Measurements from ENCODE around the gene CNR1.
"Not testable (repeated sequence)": the region's sequence is repeated elsewhere in the genome, so short reads cannot be mapped to it uniquely, and the experiment has no call there.

CNR1 gene

DNA sequence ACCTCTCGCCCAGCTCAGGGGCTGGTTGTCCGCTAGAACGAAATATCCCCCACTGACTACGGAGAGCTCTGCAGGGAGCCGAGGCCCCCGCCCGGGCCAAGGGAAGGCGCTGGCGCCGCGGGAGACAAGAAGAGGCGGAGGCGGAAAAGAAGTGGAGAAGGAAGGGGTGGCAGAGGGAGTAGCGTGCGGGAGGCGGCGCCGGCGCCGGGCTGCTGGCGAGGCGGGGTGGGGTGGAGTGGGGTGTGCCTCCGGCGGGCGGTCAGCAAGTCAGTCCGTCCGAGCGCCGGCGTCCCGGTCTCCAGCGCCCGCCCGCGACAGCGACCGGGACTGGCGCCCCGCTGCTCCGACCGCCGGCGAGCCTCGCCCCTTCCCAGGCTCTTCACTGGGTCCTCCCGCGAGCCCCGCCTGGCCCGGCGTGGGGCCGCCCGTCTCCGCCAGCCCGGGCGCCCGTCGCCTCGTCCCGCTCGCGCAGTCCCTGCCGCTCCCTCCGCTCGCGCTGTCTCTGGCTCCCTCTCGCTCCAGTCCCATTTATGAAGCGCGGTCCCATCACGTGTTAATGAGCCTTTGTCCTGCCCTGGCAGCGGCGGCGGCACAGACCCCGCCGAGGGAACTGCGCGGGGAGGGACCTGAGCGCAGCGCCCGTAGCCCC lies at the start of gene CNR1:
TSS of gene CNR1 (minus strand) at position 504 of the 649 bp plus-strand sequence. CDS start 21,073 bp downstream, outside the sequence.
- no peak for DNase-seq

DNA sequence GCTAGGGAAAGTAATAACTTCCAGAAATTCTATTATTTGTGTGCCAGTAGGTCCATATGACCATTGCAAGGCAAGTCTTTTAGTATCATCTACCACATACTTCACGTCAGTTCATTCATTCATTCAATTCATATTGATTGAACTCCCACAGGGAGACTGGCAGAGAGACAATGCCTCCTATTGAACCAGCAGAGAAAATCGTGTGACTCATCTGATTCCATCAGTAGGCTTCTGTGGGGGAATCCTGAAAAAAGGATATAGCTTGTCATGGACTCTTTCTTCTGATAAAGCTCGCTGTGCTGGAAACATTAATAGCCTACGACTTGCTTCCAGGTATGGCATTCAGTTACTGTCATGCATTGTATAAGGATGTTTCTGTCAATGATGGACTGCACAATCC lies 45.3 kb upstream of the CNR1 start:
- no peak for DNase-seq

DNA sequence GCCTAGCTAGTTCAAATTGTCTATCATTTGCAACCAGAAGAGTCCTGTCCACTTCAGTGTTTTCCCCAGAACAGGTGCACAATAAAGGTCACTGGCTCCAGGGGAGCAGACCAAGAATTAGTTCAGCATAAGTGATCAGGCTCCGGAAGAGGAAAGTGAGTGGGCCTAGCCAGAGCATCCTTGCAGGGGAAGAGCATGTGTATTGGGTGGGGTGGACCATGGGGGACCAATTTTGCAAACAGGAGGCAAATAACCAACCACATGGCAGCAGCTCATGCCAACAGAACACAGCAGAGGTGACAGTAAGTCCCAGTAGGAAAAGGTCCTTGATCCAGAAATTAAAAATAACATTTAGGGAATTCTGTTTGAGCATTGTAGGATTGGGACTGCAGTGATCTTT lies 43.2 kb upstream of the CNR1 start:
- no peak for DNase-seq

DNA sequence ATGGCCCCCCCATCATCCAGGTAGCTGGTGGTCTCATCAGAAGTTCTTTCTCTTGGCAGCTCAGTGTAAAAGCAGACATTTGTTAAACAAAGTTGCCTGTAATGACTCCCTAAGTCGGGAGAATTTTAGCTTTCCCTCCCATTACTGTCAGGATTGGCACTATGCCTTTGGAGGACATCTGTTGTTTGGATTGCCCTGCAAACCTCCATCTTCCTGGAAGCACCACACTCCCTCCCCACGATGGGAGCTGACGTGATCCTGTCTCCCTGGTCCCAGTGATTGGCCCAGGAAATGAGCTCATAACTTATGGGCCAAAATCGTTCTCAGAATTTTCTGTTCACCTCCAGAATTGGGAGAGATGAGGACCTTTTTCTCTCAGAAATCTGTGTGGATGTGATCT lies 42.6 kb upstream of the CNR1 start:
- no peak for DNase-seq

DNA sequence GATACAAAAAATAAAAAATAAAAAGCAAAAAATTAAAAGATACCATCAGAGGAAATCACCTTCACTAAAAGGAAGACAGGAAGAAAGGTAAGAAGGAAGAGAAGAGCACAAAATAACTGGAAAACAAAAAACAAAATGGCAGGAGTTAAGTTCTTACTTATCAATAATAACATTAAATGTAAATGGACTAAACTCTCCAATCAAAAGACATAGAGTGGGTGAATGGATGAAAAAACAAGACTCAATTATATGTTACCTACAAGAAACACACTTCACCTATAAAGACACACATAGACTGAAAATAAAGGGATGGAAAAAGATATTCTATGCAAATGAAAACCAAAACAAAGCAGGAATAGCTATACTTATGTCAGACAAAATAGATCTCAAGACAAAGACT lies 35.6 kb upstream of the CNR1 start:
- DNase-seq, result not testable (repeated sequence)

DNA sequence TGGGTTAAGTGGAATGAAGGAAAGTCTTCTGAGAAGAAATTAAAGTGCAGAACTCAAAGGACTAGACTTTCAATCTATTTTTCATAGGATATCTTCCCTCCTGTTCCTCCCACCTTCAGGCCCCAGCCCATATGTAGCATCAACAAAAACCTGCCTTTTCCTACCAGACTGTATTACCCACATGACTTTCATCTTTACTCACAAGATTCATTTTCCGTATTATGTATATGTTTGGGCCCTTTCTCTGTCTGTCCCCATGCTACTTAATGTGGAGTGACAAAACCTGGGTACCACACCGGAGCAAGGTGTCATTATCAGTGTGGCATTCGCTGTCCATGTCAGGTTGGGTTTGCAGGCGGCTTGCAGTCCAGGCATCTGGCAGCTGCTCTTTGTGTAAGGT lies 18.8 kb upstream of the CNR1 start:
- DNase-seq, result no peak

DNA sequence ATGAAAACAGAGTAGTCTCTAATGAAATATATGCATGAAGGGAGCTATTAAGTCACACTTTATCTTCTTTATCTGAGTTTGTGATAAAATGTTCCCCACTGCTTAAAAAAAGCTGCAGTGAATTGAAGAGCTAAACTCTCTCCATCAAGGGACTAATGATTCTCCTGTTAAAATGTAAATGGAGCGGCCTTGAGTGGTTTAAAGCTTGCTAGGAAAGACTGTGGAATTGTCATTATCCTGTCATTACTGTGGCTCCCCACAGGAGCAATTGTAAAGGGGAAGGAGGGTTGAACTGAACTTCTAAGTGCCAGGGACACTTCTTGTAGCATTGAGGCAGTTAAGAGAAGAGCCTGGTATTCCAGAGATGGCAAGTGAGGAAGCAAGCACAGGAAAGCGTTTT lies 17.3 kb upstream of the CNR1 start:
- DNase-seq, result no peak

DNA sequence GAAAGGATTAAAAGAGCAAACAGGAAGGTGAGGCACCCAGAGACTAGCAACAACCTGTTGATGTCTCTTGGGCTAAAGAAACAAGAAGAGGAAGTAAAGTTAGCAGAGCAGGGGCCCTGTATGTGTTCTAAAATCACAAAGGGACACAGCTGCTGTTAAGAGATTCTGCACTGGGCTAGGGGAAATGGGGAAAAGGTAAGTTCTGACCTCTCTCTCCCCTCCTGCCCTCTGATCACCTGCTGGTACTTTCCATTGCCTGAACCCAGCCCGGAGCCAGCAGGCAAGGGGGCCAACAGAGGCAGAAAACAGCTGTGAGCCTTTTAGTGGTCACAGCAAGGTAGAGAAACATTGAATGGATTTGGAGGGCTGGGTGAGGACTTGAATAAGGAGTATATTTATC lies 13.5 kb upstream of the CNR1 start:
- DNase-seq, result no peak

DNA sequence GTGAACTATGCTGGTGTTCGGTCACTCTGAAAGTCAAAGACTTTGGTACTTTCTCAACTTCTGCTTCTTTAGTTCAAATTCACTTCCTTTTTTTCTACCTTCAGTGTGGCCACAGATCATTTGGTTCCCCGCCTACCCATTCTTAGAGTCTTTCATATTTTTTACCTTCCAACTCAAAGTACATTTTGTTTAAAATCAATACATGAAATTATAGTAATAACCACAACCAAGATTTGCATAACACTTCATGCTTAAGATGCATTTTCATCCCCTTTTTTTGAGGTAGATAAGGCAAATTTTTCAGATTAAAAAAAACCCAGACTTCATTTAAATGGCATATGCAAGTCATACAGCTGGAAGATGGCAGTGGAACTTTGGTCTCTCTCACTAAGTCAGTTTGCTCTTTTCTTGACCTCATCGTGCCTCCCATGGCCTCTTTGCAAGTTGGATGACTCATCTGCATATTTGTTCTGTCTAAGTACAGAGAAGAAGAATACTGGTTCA lies 11.9 kb upstream of the CNR1 start:
- no peak for DNase-seq

DNA sequence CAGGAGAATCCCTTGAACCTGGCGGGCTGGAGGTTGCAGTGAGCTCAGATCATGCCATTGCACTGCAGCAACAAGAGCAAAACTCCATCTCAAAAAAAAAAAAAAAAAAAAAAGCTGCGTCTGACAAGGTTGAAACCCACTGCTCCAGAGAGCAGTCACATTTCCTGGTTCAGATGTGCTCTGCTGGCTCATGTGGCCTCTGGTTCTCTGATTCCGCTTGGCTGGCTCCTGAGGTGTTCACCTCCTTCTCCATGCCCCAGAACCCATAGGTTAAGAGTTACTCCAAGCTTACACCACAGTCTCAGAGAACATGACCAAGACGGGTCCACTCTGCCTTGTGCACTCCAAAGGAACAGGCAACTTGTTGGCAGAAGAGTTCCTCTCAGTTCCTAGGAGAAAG lies 8.8 kb upstream of the CNR1 start:
- no peak for DNase-seq

DNA sequence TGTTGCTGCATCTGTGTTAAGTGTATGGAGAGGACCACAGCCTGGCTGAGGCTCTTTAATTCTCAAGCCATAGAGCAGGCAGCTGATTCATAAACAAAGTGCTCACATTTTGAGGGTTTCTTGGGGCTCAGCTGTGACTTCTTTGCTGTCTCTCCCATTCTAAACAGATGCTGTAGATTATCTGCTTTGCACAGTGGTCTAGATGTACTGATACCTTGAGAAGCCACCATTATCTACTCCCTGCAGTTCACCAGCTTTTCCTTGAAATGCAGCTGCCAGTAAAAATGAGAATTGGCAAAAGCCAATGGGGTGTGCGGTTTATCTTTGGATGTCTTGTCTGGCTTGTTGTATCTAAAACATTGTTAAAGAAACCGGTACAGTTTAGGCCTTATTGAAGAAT lies 5.2 kb upstream of the CNR1 start:
- DNase-seq, result no peak

DNA sequence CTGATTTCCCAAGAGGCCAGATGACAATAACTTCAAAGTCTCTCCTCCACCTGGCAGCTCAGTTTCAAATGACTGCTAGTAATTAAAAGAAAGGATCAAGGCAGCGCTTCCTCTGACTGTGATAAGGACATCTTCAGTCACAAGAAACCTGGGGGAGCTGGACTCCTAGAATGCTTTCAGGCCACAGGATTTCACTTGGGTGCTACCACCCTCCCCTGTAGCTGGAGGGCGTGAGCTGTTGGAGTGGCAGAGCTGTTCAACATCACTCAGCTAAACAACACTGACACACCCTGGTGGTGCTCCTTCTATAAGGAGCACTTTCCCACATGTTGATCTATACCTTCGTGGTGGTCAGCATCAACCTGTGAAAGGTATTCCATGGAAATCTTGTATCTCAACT lies 2.2 kb upstream of the CNR1 start:
- DNase-seq, result no peak

DNA sequence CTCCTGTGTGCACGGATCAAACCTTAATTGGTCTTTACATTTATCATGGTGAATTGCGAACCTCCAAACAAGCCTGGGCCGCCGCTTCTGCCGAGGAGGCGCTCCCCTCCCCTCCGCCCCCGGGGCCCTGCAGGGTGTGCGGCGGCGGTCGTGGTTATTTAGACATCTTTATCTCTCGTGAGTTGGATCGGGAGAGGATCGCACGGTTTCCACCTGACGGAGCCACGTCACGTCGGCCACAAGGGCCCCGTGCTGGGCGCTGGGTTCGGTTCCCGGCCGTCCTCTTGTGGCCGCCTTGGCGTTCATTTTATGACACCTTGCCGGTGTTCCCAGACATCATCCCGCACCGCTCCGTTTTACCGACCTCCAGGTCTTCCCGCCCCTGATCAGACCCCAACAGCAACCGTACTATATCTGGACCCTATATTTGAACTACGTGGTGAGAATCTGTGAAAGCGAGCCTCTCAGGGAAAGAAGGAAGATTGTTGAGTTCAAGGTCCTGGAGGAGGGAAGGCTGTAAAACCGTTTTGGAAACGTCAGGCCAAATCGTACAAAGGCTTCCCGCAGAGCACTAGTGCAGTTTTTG lies 1.3 kb upstream of the CNR1 start:
- DNase-seq, result no peak

DNA sequence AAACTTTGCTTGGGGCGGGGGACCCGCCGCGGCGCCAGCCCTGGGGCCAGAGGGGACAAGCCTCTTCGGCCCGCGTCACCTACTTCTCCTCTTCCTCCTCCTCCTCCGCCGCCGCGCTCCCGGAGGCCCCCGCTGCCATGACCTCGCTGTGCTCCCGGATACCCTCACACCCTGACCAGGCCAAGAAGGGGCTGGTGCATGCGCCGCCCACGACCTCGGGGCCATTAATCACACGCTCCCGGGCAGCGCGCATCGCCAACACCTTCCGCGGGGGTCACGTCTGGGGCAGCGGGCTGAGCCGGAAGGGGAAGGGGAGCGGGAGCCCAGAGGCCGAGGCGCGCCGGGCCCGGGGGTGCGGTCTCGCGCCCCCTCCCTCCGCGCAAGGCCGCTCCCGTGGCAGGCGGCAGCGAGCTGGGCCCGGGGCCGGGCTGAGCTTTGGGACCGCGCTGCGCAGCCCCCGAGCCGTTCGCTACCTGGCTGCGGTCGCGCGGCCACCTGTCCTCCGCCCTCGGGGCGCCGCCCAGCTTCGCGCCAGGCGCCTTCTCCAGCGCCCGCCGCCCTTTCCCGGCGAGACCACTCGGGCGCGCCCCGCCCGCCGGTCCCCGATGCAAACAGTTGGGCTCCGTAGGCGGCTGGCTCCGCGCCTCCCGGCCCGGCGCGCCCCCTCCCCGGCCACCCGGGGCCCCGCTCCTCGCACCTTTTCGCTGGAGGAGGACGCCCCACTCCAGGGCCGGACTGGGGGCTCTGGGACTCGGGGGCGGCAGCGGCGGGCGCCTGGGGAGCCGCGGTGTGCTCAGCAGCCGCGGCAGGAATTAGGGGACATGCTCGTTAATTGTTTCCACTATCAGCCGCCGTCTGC lies 575 bp upstream of the CNR1 start:
- DNase-seq, result no peak

DNA sequence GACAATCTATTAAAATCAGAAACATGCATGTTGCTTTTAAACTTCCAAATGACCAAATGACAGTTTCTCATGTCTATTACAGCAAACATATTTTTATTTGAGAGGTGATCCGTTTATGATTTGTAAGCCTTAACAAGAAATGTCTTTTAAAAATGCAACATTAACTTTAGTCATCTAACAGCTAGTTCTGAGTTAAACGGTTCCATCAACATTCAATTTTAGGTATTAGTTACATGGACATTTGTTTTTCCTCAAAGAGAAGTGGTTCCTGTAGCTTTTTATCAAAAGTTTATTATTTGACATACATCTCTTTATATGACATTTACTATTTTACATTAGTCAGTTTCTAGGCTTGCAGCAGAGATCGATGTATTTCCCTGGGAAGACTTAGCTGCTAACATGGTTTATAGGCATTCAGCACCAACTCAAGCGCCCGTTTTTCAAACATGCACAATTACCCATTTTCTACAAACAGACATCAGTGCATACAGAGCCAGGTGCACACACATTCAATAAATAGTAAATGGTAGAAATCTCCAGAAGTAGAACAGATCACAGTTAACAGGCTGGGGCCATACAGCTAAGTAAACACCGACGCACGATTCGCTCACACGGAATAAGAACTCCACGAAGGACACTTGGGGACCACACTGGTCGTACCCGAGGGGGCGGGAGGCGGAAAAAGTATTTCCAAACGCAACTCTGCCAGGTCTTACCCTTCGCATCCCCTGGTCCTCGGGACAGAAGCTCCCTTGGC lies 882 bp downstream of the CNR1 start:
- DNase-seq, result no peak

DNA sequence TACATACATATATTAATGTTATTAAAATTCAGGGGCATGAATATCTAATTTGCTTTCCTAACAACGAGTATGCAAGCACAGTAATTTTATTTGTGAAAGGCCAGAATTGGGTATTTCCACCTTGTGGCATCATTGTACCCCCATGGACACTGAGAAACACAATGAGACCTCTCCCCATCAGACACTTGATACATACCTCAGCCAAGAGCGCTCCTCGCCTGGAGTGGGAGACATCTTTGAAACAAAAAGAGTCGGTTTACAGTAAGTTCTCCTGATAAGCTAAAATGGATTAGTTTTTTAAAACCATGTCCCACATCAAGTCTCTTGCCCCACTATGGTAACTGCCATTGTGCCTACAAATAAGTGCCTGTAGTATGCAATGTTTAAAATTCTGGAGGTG lies 2.1 kb downstream of the CNR1 start:
- no peak for DNase-seq

DNA sequence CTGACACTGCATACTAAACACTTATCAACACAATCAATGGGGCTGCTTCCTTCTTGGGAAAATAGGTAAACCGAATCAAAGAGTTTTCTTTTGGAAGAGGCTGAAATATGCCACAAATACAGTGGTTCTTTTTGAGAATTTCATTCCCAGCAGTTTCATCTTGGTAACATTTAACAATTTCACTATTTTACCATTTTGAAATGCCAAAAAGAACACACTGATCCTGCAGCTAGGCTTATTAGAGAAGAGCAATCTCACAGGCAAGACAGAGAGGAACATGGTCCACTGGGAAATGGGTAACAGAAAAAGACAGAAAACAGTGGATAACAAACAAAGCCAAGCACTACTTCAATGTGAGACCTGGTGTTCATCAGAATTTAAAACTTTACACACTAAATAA lies 2.5 kb downstream of the CNR1 start:
- no peak for DNase-seq

DNA sequence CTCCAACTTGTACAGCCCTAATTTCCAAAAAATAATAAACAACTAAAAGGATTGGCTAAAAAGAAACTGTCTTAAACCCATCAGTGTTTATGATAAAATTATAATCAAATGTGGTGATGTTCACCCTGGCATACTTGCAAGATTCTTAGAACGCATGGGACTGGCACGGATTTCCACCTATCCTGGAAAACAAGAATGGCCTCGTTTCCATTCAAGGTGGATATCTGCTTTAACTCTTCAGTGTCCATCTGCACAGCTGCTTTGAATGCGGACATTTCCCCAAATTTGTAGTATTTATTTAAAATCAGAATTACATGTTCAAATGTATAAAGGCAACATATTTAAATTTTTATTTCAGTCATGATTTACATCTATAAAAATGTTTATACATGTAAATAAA lies 4.2 kb downstream of the CNR1 start:
- no peak for DNase-seq

DNA sequence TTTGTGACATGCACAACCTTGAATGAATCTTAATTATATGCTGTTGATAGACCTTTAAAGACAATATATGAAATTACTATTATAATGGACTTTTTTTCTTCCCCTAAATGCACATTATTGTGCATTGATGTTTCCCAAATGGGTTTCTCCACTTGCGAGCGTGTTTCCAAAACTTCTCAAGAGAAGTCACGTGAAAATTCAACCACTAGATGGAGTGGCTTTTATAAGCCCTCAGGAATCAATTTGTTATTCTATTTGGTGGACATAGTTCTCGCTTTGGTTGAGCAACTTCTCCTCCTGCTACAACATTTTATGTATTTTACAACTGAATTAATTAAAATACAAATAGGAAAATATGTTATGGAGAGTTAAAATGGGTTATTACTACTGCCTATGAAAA lies 9.0 kb downstream of the CNR1 start:
- no peak for DNase-seq

DNA sequence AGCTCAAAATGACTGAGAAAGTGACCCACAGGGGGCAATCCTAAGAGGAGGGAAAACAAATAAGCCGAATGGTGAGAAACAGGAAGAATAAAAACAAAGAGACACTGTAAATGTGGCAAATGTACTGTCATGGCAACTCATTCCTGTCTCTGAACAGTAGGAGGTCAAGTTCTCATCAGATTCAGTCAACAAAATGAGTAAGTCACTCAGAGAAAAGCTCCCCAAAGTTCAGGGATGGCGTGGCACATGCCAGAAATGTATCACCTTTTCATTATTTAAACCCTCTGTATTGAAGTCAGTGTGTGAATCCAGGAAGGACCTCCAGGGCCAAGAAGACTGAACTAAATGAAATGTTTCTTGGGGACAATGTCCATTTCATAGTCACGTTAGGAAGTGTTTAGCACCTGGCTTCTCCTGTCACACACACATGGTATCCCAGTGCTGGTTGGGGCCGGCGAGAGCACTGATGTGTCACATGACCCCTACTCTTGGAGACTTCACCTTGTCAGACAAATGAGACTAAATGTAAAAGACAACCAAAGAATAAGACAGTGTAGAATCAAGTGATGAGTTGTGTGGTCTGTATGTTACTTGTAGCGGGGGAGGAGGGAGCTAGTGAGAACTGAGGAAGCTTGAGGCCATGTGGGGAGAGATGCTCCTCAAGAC lies 20.7 kb downstream of the CNR1 start:
- DNase-seq, result no peak

DNA sequence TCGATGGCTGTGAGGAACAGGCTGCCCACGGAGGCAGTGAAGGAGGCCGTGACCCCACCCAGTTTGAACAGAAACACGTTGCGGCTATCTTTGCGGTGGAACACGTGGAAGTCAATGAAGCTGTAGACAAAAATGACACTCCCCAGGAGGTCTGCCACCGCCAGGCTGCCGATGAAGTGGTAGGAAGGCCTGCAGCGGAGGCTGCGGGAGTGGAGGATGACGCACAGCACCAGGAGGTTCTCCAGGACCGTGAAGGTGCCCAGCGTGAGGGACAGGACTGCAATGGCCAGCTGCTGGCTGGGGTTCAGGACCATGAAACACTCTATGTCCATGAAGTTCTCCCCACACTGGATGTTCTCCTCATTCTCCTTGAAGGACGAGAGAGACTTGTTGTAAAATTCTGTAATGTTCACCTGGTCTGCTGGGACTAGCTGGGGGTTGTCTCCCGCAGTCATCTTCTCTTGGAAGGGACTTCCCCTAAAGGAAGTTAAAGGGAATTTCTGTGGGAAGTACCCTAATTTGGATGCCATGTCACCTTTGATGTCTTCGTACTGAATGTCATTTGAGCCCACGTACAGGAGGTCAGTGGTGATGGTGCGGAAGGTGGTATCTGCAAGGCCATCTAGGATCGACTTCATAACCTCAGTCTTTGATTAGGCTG lies 21.4 kb downstream of the CNR1 start:
- DNase-seq, result no peak

Data from activated CD8-positive, alpha-beta memory T cell treated with anti-CD3 and anti-CD28 coated beads for 24 hours (primary cell).